ENCODE results near the gene BHLHE40.
"Not testable (repeated sequence)": the region's sequence is repeated elsewhere in the genome, so short reads cannot be mapped to it uniquely, and the experiment has no call there.

BHLHE40 gene

DNA sequence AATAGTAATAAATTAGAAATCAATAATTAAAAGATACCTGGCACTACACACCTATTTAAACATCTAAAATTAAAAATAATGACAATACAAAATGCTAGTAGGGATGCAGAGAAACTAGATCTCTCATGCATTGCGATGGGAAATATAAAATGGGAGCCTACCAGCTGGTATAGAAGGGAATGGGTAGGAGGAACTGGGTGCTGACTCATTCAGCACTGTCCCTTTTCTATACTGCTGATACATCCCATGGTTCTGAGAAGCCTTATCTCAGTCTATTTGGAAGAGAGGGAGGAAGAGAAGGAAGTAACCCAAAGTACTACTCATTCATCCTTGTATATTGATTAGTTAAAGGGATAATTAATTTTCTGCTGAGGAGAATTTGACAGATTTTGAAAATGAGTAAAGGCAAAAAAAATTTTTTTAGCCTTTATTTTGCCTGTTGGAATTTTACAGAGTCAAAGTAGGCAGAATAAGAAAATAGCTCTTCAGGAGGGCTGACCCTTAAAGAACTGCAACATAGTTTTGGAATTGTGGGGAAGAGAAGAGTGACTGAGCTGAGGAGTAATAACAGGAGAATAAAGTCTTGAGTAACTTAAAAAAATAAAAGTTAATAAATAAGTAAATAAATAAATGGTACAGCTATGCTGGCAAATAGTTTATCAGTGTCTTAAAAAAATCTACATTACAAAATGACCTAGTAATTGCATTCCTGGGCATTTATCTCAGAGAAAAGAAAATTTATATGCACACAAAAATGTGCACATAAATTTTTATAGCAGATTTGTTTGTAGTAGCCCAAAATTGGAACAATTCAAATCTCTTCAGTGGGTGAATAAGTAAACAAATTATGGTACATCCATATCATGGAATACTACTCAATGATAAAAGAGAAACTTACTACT lies 15.3 kb upstream of the BHLHE40 start:
- peaks cover 9% of the 10 kb centered on the region for H3K36me3 Mint-ChIP-seq (ENCODE audit: low read depth)
- peaks cover 24% of the 10 kb centered on the region for H3K9me3 Mint-ChIP-seq
- no peaks in the 10 kb centered on the region for H3K27me3 Mint-ChIP-seq (ENCODE audit: low read depth)
- no peaks in the 10 kb centered on the region for H3K4me1 Mint-ChIP-seq
- H3K4me3 Mint-ChIP-seq, result no peak overlapping the region
- no peak overlapping the region for H3K27ac Mint-ChIP-seq
- TF ChIP-seq, protein P1, sequence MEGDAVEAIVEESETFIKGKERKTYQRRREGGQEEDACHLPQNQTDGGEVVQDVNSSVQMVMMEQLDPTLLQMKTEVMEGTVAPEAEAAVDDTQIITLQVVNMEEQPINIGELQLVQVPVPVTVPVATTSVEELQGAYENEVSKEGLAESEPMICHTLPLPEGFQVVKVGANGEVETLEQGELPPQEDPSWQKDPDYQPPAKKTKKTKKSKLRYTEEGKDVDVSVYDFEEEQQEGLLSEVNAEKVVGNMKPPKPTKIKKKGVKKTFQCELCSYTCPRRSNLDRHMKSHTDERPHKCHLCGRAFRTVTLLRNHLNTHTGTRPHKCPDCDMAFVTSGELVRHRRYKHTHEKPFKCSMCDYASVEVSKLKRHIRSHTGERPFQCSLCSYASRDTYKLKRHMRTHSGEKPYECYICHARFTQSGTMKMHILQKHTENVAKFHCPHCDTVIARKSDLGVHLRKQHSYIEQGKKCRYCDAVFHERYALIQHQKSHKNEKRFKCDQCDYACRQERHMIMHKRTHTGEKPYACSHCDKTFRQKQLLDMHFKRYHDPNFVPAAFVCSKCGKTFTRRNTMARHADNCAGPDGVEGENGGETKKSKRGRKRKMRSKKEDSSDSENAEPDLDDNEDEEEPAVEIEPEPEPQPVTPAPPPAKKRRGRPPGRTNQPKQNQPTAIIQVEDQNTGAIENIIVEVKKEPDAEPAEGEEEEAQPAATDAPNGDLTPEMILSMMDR (IDR thresholded peaks at IDR 0.05; ENCODE audit: unreplicated experiment in 3 of 3), result no peak

DNA sequence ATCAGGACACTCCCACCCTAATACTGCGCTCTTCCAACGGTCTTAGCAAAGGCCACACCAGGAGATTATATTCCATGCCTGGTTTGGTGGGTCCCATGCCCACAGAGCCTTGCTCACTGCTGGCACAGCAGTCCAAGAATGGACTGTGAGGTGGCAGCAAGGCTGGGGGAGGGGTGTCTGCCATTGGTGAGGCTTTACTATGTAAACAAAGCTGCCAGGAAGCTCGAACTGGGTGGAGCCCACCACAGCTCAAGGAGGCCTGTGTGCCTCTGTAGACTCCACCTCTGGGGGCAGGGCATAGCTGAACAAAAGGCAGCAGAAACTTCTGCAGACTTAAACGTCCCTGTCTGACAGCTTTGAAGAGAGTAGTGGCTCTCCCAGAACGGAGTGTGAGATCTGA lies 13.2 kb upstream of the BHLHE40 start:
- H3K9me3 Mint-ChIP-seq, result peaks cover 24% of the 10 kb centered on the region
- H3K27ac Mint-ChIP-seq, result not testable (repeated sequence)

DNA sequence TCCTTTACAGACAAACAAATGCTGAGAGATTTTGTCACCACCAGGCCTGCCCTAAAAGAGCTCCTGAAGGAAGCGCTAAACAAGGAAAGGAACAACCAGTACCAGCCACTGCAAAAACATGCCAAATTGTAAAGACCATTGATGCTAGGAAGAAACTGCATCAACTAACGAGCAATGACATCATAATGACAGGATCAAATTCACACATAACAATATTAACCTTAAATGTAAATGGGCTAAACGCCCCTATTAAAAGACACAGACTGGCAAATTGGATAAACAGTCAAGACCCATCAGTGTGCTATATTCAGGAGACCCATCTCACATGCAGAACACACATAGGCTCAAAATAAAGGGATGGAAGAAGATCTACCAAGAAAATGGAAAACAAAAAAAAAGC lies 11.6 kb upstream of the BHLHE40 start:
- H3K27ac Mint-ChIP-seq; H3K4me1 Mint-ChIP-seq; H3K4me3 Mint-ChIP-seq; H3K36me3 Mint-ChIP-seq (ENCODE audit: low read depth); H3K27me3 Mint-ChIP-seq (ENCODE audit: low read depth): not testable (repeated sequence)
- H3K9me3 Mint-ChIP-seq, result peaks cover 24% of the 10 kb centered on the region

More for the DNA sequence above, 13.2 kb upstream of the BHLHE40 start:
- H3K36me3 Mint-ChIP-seq (ENCODE audit: low read depth); H3K4me3 Mint-ChIP-seq; H3K27me3 Mint-ChIP-seq (ENCODE audit: low read depth); H3K4me1 Mint-ChIP-seq: not testable (repeated sequence)

DNA sequence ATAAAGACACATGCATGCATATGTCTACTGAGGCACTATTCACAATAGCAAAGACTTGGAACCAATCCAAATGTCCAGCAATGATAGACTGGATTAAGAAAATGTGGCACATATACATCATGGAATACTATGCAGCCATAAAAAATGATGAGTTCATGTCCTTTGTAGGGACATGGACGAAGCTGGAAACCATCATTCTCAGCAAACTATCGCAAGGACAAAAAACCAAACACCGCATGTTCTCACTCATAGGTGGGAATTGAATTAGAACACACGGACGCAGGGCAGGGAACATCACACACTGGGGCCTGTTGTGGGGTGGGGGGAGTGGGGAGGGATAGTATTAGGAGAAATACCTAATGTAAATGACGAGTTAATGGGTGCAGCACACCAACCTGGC lies 7.8 kb upstream of the BHLHE40 start:
- H3K27me3 Mint-ChIP-seq (ENCODE audit: low read depth); H3K4me3 Mint-ChIP-seq; H3K36me3 Mint-ChIP-seq (ENCODE audit: low read depth); H3K27ac Mint-ChIP-seq; H3K4me1 Mint-ChIP-seq: not testable (repeated sequence)
- H3K9me3 Mint-ChIP-seq, result peaks cover 23% of the 10 kb centered on the region

DNA sequence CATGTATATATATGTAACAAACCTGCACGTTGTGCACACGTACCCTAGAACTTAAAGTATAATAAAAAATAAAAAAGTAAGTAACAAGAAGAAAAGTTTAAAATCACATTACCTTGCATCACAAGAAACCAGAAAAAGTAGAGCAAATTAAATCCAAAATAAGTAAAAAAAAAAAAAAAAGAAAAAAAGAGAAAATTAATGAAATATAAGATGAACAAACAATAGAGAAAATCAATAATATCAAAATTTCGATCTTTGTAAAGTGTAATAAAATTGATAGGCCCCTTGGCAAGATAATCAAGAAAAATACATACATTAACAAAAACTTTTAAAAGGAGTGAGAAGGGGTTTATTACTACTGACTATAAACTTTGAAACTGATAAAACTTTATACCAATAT lies 7.4 kb upstream of the BHLHE40 start:
- TF ChIP-seq, protein P1 (IDR thresholded peaks at IDR 0.05; ENCODE audit: unreplicated experiment in 3 of 3), result no peak
- no peak overlapping the region for H3K4me3 Mint-ChIP-seq
- peaks cover 4% of the 10 kb centered on the region for H3K36me3 Mint-ChIP-seq (ENCODE audit: low read depth)
- peaks cover 22% of the 10 kb centered on the region for H3K9me3 Mint-ChIP-seq
- H3K27me3 Mint-ChIP-seq (ENCODE audit: low read depth), result peaks cover 5% of the 10 kb centered on the region
- no peak overlapping the region for H3K27ac Mint-ChIP-seq
- peaks cover 10% of the 10 kb centered on the region for H3K4me1 Mint-ChIP-seq

DNA sequence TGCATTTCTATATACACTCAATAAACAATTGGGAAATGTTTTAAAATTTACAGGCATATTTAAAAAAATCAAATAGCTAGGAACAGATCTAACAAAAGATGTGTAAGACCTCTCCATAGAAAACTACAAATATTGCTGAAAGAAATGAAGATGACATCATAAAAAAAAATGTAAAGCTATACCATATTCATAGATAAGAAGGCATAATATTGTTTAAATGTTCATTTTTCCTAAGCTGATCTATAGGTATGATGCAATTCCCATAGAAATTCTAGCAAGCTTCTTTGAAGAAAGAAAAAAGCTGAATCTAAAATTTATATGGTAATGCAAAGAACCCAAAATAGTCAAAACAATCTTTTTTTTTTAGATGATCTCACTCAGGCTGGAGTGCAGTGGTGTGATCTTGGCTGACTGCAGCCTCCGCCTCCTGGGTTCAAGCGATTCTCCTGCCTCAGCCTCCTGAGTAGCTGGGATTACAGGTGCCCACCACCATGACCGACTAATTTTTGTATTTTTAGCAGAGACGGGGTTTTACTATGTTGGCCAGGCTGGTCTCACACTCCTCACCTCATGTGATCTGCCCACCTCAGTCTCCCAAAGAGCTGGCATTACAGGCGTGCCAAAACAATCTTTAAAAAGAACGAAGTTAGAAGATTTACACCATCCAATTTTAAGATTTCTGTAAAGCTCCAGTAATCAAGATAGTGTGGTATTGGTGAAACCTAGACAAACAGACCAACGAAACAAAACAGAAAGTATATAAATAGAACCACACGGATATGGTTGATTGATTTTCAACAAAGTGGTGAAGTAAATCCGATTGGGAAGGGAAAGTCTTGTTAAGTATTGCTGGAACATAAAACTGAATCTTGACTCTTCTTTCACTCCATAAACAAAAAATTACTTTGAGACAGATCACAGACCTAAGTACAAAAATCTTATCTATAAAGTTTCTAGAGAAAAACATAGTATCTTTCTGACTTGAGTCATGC lies 6.3 kb upstream of the BHLHE40 start:
- TF ChIP-seq, protein P1 (IDR thresholded peaks at IDR 0.05; ENCODE audit: unreplicated experiment in 3 of 3), result no peak
- H3K4me1 Mint-ChIP-seq, result peaks cover 22% of the 10 kb centered on the region
- no peak overlapping the region for H3K4me3 Mint-ChIP-seq
- peaks cover 4% of the 10 kb centered on the region for H3K36me3 Mint-ChIP-seq (ENCODE audit: low read depth)
- H3K27me3 Mint-ChIP-seq (ENCODE audit: low read depth), result peaks cover 13% of the 10 kb centered on the region
- peak overlapping the region in 1 of 3 experiments; percentile 14 for H3K27ac Mint-ChIP-seq
- peaks cover 16% of the 10 kb centered on the region for H3K9me3 Mint-ChIP-seq

DNA sequence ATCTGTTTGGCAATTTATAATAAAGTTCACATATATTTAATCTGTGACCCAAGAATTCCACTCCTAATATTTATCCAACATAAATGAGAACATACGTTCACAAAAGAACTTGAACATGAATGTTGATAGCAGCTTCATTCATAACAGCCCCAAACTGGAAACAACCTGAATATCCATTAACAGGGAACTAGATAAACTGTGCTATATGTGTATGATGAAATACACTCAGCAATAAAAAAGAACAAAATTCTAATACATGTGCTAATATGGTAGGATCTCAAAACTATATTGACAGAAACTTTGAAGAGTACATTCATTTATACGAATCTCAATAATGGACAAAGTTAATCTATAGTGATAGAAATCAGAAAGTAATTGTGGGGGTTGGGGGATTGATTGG lies 5.1 kb upstream of the BHLHE40 start:
- Mint-ChIP-seq H3K9me3 (peaks cover 7% of the 10 kb centered on the region), H3K36me3 (ENCODE audit: low read depth) (no peaks in the 10 kb centered on the region), H3K27me3 (ENCODE audit: low read depth) (peaks cover 14% of the 10 kb centered on the region), H3K4me3 (peak overlapping the region in 1 of 3 experiments; percentile 51), H3K4me1 (peaks cover 22% of the 10 kb centered on the region), H3K27ac (peak overlapping the region in 1 of 3 experiments; percentile 25)
- TF ChIP-seq, protein P1 (IDR thresholded peaks at IDR 0.05; ENCODE audit: unreplicated experiment in 3 of 3), result no peak
